NB4 (cell line): ENCODE measurements around the gene TMEM41A.

Experiments used
- CTCF ChIP-seq: IDR thresholded peaks from one replicate; pipeline ENCODE4 v1.5.1; 2012; ENCODE audit warnings: low read depth, low read length
- MAX ChIP-seq: IDR thresholded peaks from 2 replicates; pipeline ENCODE4 v1.6.1; 2011; ENCODE audit warnings: low read depth, low read length
- MYC ChIP-seq: IDR thresholded peaks from 2 replicates; pipeline ENCODE4 v1.6.1; 2011; ENCODE audit warnings: low read depth, low read length
- POLR2A ChIP-seq: IDR thresholded peaks from 2 replicates; pipeline ENCODE4 v1.6.1; 2011; ENCODE audit warnings: mild to moderate bottlenecking; ENCODE audit not compliant: insufficient read length; ENCODE audit errors: extremely low read depth

GRCh38 chr3:185521349-185522138 is 22.7 kb upstream of the TMEM41A start:
- no peak for TF ChIP-seq CTCF
- TF ChIP-seq MAX, result no peak
- TF ChIP-seq POLR2A, result no peak
- TF ChIP-seq MYC, result no peak
